ENCODE data around the gene LY9.

The LY9 gene

DNA sequence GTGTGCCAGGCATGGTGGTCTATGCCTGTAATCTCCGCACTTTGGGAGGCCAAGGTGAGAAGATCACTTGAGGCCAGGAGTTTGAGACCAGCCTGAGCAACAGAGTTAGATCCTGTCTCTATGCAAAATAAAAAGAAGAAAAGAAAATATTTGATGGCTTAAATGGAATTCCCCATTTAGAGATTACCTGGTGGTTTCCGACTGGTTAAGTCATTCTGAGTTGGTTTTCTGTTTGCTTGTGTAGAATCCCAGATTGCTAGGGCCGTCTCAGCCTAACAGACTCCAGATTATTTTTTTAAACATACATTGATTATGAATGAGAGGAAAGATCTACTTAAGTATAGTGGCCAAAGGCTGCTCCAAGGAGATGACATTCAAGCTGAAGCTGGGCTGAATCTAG, 22.9 kb upstream of the LY9 start:
- Histone ChIP-seq H3K27me3 (ENCODE audit: control insufficient read depth, low read length) (peaks cover 25% of the 10 kb centered on the region), H4K20me1 (ENCODE audit: control insufficient read depth, insufficient read depth, low read depth, low read length) (no peaks in the 10 kb centered on the region), H3K9me2 (replicated peaks; ENCODE audit: control insufficient read depth, low read length) (no peaks in the 10 kb centered on the region), H3K27ac (ENCODE audit: low read depth, low read length) (no peak overlapping the region), H3F3A (ENCODE audit: control insufficient read depth, insufficient read depth) (no peaks in the 10 kb centered on the region), H3K79me2 (ENCODE audit: control insufficient read depth, low read length) (no peaks in the 10 kb centered on the region), H3K4me1 (ENCODE audit: control insufficient read depth, low read length) (peaks cover 1% of the 10 kb centered on the region), H3K4me3 (ENCODE audit: low read length) (no peak overlapping the region), H3K36me3 (ENCODE audit: control insufficient read depth, low read length) (no peaks in the 10 kb centered on the region), H3K9me3 (ENCODE audit: control insufficient read depth, insufficient read depth, low read length) (no peaks in the 10 kb centered on the region), H3K4me2 (ENCODE audit: low read length) (no peak overlapping the region)
- TF ChIP-seq, protein P1, sequence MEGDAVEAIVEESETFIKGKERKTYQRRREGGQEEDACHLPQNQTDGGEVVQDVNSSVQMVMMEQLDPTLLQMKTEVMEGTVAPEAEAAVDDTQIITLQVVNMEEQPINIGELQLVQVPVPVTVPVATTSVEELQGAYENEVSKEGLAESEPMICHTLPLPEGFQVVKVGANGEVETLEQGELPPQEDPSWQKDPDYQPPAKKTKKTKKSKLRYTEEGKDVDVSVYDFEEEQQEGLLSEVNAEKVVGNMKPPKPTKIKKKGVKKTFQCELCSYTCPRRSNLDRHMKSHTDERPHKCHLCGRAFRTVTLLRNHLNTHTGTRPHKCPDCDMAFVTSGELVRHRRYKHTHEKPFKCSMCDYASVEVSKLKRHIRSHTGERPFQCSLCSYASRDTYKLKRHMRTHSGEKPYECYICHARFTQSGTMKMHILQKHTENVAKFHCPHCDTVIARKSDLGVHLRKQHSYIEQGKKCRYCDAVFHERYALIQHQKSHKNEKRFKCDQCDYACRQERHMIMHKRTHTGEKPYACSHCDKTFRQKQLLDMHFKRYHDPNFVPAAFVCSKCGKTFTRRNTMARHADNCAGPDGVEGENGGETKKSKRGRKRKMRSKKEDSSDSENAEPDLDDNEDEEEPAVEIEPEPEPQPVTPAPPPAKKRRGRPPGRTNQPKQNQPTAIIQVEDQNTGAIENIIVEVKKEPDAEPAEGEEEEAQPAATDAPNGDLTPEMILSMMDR (IDR thresholded peaks at IDR 0.05; ENCODE audit: low read depth, low read length, poor library complexity, severe bottlenecking) = no peak
- no peak for TF ChIP-seq EZH2phosphoT487 (IDR thresholded peaks at IDR 0.05; ENCODE audit: borderline replicate concordance, low read length)

DNA sequence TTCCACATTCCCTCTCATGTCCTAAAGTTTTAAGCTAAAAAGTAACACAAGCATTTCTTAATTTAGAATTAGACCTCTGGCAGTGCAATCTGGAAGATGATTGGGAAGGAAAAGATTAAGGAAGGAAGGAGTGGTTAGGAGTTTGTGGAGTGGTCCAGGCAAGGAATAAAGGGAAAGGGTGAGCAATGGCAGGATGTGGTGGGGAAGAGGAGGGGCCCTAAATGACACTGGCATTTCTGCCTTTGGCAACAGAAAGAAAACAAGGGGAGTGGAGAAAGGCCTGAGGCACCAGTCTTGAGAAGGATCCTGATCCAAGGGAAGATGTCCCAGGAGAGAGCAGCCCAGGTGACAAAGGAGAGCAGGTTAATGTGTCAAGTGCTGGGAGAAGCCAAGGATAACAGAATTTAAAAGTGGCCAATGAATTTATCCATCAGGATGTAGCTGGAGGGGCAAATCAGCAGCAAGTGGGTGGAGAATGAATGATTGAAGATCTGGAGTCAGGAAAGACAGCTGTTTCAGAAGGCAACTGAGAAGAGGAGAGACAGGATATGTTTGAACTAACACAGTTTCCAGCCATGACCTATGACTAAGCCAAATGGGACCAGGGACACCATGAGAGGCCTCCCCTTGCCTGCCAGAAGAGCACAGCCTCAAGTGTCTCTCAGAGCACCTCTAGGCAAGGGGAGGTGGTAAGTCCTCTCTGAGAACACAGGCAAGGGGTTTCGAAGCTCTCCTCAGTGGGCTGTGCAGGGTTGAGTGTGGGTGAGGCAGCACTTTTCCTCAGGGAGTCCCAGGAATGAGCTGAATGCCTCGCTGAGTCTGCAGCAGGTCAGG, 20.9 kb upstream of the LY9 start:
- no peaks in the 10 kb centered on the region for H3K36me3 ChIP-seq (ENCODE audit: control insufficient read depth, low read length)
- no peaks in the 10 kb centered on the region for H4K20me1 ChIP-seq (ENCODE audit: control insufficient read depth, insufficient read depth, low read depth, low read length)
- H3K4me2 ChIP-seq (ENCODE audit: low read length) = no peak overlapping the region
- TF ChIP-seq, protein P1 (IDR thresholded peaks at IDR 0.05; ENCODE audit: low read depth, low read length, poor library complexity, severe bottlenecking) = no peak
- TF ChIP-seq EZH2phosphoT487 (IDR thresholded peaks at IDR 0.05; ENCODE audit: borderline replicate concordance, low read length) = no peak
- no peak overlapping the region for H3K27ac ChIP-seq (ENCODE audit: low read depth, low read length)
- no peaks in the 10 kb centered on the region for H3K4me1 ChIP-seq (ENCODE audit: control insufficient read depth, low read length)
- no peaks in the 10 kb centered on the region for H3K79me2 ChIP-seq (ENCODE audit: control insufficient read depth, low read length)
- H3K9me3 ChIP-seq (ENCODE audit: control insufficient read depth, insufficient read depth, low read length) = no peaks in the 10 kb centered on the region
- no peaks in the 10 kb centered on the region for H3F3A ChIP-seq (ENCODE audit: control insufficient read depth, insufficient read depth)
- no peaks in the 10 kb centered on the region for H3K9me2 ChIP-seq (replicated peaks; ENCODE audit: control insufficient read depth, low read length)
- no peak overlapping the region for H3K4me3 ChIP-seq (ENCODE audit: low read length)
- H3K27me3 ChIP-seq (ENCODE audit: control insufficient read depth, low read length) = peaks cover 19% of the 10 kb centered on the region

DNA sequence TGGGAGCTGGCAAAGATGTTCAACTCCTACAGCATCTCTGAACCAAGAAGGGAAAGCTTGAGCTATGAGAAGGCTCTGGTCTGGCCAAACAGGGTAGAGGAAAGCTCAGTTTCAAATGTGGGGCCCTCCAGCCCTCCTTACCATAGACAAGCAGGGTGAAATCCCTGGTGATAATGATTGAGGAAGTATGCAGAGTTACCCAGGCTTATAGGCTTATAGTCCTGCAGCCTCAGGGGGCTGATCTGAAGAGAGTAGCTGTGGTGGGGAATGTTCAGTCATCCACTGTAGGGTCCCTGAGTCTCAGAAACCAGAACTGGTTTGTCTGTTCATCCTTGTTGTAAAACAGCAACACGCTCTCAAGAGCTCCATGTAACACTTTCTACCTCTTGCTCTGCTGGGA, 19.8 kb upstream of the LY9 start:
- Histone ChIP-seq H3K36me3 (ENCODE audit: control insufficient read depth, low read length) (no peaks in the 10 kb centered on the region), H3K9me3 (ENCODE audit: control insufficient read depth, insufficient read depth, low read length) (no peaks in the 10 kb centered on the region), H3F3A (ENCODE audit: control insufficient read depth, insufficient read depth) (no peaks in the 10 kb centered on the region), H3K79me2 (ENCODE audit: control insufficient read depth, low read length) (no peaks in the 10 kb centered on the region), H4K20me1 (ENCODE audit: control insufficient read depth, insufficient read depth, low read depth, low read length) (no peaks in the 10 kb centered on the region), H3K27ac (ENCODE audit: low read depth, low read length) (no peak overlapping the region), H3K4me1 (ENCODE audit: control insufficient read depth, low read length) (no peaks in the 10 kb centered on the region), H3K27me3 (ENCODE audit: control insufficient read depth, low read length) (peaks cover 15% of the 10 kb centered on the region), H3K4me3 (ENCODE audit: low read length) (no peak overlapping the region), H3K9me2 (replicated peaks; ENCODE audit: control insufficient read depth, low read length) (no peaks in the 10 kb centered on the region), H3K4me2 (ENCODE audit: low read length) (no peak overlapping the region)
- TF ChIP-seq, protein P1 (IDR thresholded peaks at IDR 0.05; ENCODE audit: low read depth, low read length, poor library complexity, severe bottlenecking) = no peak
- TF ChIP-seq EZH2phosphoT487 (IDR thresholded peaks at IDR 0.05; ENCODE audit: borderline replicate concordance, low read length) = no peak
